B cell (primary cell): ENCODE measurements around the gene DSCAML1. TPM values are rescaled to one million over a fixed set of nuclear protein-coding genes. Genes with fewer than 3 reads are reported as not detected.
"Not testable (repeated sequence)": the region's sequence is repeated elsewhere in the genome, so short reads cannot be mapped to it uniquely, and the experiment has no call there.

ENCODE experiments used
- ATAC-seq: fragments of 200-7000 bp; cut with Tn5 transposase; one replicate; pipeline ENCODE4 v1.10.0; 2021; ENCODE audit warnings: low read depth, mild to moderate bottlenecking, moderate number of reproducible peaks, moderate library complexity
- CTCF ChIA-PET: fragments of 350-600 bp; sonication (Branson Sonifier 250); formaldehyde crosslinking; loops from one replicate; lab custom pipeline; 2021; ENCODE audit warnings: antibody characterized with exemption, inconsistent platforms; lab: Charles Lee
- POLR2A ChIA-PET: fragments of 350-600 bp; sonication (Branson Sonifier 250); formaldehyde crosslinking; loops from one replicate; lab custom pipeline; 2021; ENCODE audit warnings: antibody characterized with exemption; lab: Charles Lee
- DNase-seq: peaks from one replicate; pipeline ENCODE4 v3.0.0; 2013
- H2AFZ ChIP-seq: 2 replicates; pipeline ENCODE4 v1.6.1; 2012; ENCODE audit warnings: mild to moderate bottlenecking, low read depth, low read length; ENCODE audit not compliant: insufficient read depth, poor library complexity, severe bottlenecking
- H3K27ac ChIP-seq, 2 donors: 1 replicate in 1 of 2; 2 replicates in 1 of 2; pipeline ENCODE4 v1.5.1; 2012 to 2013; ENCODE audit warnings: low read length in 2 of 2, mild to moderate bottlenecking in 2 of 2, moderate library complexity in 1 of 2
- H3K27me3 ChIP-seq, 4 experiments: fragments of 200-600 bp in 1 of 4; sonication (generic) in 1 of 4; replicated peaks in 1 of 4; 1 replicate in 2 of 4; 2 replicates in 2 of 4; pipeline versions ENCODE4 v1.6.1 to v1.7.0; 2013 to 2016; ENCODE audit warnings: low read length in 3 of 4, mild to moderate bottlenecking in 2 of 4, mixed read lengths in 1 of 4, moderate library complexity in 1 of 4; ENCODE audit not compliant: insufficient read depth in 4 of 4, control insufficient read depth in 3 of 4; ENCODE audit errors: control extremely low read depth in 1 of 4
- H3K36me3 ChIP-seq, 2 experiments: replicated peaks in 1 of 2; 1 replicate in 1 of 2; 2 replicates in 1 of 2; pipeline versions ENCODE4 v1.6.1 to v1.7.1; 2013; ENCODE audit warnings: low read length in 1 of 2; ENCODE audit not compliant: insufficient read depth in 2 of 2, control insufficient read depth in 1 of 2; ENCODE audit errors: control extremely low read depth in 1 of 2, extremely low read depth in 1 of 2
- H3K4me1 ChIP-seq, 2 donors: fragments of 200-600 bp in 1 of 2; sonication (generic) in 1 of 2; 1 replicate in 1 of 2; 2 replicates in 1 of 2; pipeline versions ENCODE4 v1.5.1 to v1.6.1; 2013 to 2017; ENCODE audit warnings: low read length in 2 of 2; ENCODE audit not compliant: control insufficient read depth in 2 of 2, insufficient read depth in 2 of 2
- H3K4me2 ChIP-seq: replicated peaks from 2 replicates; pipeline ENCODE3; 2012; ENCODE audit warnings: mild to moderate bottlenecking, low read depth, low read length; ENCODE audit not compliant: poor library complexity, severe bottlenecking
- H3K4me3 ChIP-seq, 5 experiments: fragments of 200-600 bp in 1 of 5; sonication (generic) in 1 of 5; 1 replicate in 3 of 5; 2 replicates in 2 of 5; pipeline versions ENCODE4 v1.5.1 to v1.7.0; 2011 to 2016; ENCODE audit warnings: low read length in 4 of 5, mild to moderate bottlenecking in 4 of 5, low read depth in 2 of 5, control low read depth in 1 of 5, moderate library complexity in 1 of 5; ENCODE audit not compliant: insufficient read depth in 1 of 5; ENCODE audit errors: control extremely low read depth in 1 of 5, extremely low read depth in 1 of 5
- H3K79me2 ChIP-seq: fragments of 200-600 bp; sonication (generic); one replicate; pipeline ENCODE4 v1.6.0; 2016; ENCODE audit warnings: low read length; ENCODE audit not compliant: control insufficient read depth, insufficient read depth
- H3K9ac ChIP-seq: fragments of 200-600 bp; sonication (generic); 2 replicates; pipeline ENCODE4 v1.6.1; 2017; ENCODE audit warnings: mild to moderate bottlenecking, low read length, moderate library complexity
- H3K9me3 ChIP-seq, 3 donors: one replicate each; pipeline versions ENCODE4 v1.6.1 to v1.7.1; 2013; ENCODE audit warnings: low read length in 2 of 3; ENCODE audit not compliant: control insufficient read depth in 2 of 3, insufficient read depth in 1 of 3; ENCODE audit errors: control extremely low read depth in 1 of 3
- H4K20me1 ChIP-seq: 2 replicates; pipeline ENCODE4 v1.6.0; 2012; ENCODE audit warnings: mild to moderate bottlenecking, low read length; ENCODE audit not compliant: insufficient read depth, control insufficient read depth, poor library complexity, severe bottlenecking
- H3K27ac Mint-ChIP-seq: one replicate; pipeline ENCODE4 v1.8.0; 2021; ENCODE audit warnings: mixed read lengths
- H3K27me3 Mint-ChIP-seq: one replicate; pipeline ENCODE4 v1.8.0; 2021; ENCODE audit warnings: mixed read lengths
- H3K4me1 Mint-ChIP-seq: one replicate; pipeline ENCODE4 v1.8.0; 2021; ENCODE audit warnings: mixed read lengths
- H3K4me3 Mint-ChIP-seq: one replicate; pipeline ENCODE4 v1.8.0; 2021; ENCODE audit warnings: mixed read lengths
- H3K9me3 Mint-ChIP-seq: one replicate; pipeline ENCODE4 v1.8.0; 2022; ENCODE audit warnings: mixed read lengths; ENCODE audit not compliant: insufficient read depth
- CTCF ChIP-seq: fragments of 200-600 bp; IDR thresholded peaks from one replicate; pipeline ENCODE4 v1.8.0; 2022; ENCODE audit warnings: antibody characterized with exemption, mild to moderate bottlenecking
- EZH2 ChIP-seq: IDR thresholded peaks from 2 replicates; pipeline ENCODE4 v1.6.1; 2012; ENCODE audit warnings: borderline replicate concordance, low read depth, mild to moderate bottlenecking, moderate library complexity, low read length; ENCODE audit not compliant: insufficient read depth, poor library complexity, severe bottlenecking
- WGBS: methylation state at CpG from one replicate; pipeline ENCODE4 v1.1.5; 2013; ENCODE audit warnings: missing lambda C conversion rate; ENCODE audit not compliant: insufficient coverage; 5-methylcytosine and 5-hydroxymethylcytosine counted together
- intact Hi-C: fragments of 100-400 bp; cut with micrococcal nuclease; formaldehyde crosslinking; loops from one replicate; pipeline ENCODE4 v1.10.0; 2022
- polyA plus RNA-seq: library from polyadenylated mRNA; depleted of rRNA; stranded (reverse); fragments of >200 nt; gene quantifications from 2 replicates; pipeline ENCODE4 v1.2.3, GENCODE V29; 2012
- total RNA-seq, 2 donors: library from RNA; stranded (reverse); fragments of 120-200 nt in 1 of 2; gene quantifications; 1 replicate in 1 of 2; 2 replicates in 1 of 2; pipeline versions ENCODE4 v1.2.3 to v1.2.4, GENCODE V29; 2013 to 2022

Gene DSCAML1
- total and polyA plus RNA-seq, 2 donors (not counting 1 experiment from before 2014, with no cell fraction given), result 1.2 to 6.2 TPM

- H3K27ac Mint-ChIP-seq, result no peak overlapping the region
- H3K79me2 ChIP-seq, result no peaks in the 10 kb centered on the region
- no peak overlapping the region for H3K4me3 Mint-ChIP-seq
- ChIA-PET CTCF (interaction anchor here (1.8 kb wide), 1 partner anchor 31 kb away, joined by 6 read pairs; no protein-coding TSS in a partner anchor), POLR2A (no interaction called here)
- no peak for ATAC-seq
- DNase-seq, result no peak
- WGBS, result 95% methylated on average over 12 of the region's 15 CpGs
- H3K36me3 ChIP-seq, result no peaks in the 10 kb centered on the region
- peaks cover 8% of the 10 kb centered on the region for H3K27me3 Mint-ChIP-seq
- TF ChIP-seq CTCF (no peak), EZH2 (no peak)
- H3K4me1 Mint-ChIP-seq, result peaks cover 3% of the 10 kb centered on the region
- peaks cover 0 to 2% (median 0%) of the 10 kb centered on the region in 3 donors for H3K9me3 ChIP-seq
- no peak overlapping the region for H3K4me2 ChIP-seq
- no peaks in the 10 kb centered on the region for H3K4me1 ChIP-seq
- H3K27me3 ChIP-seq, result peaks cover 0 to 3% (median 0%) of the 10 kb centered on the region in 4 experiments
- H3K9me3 Mint-ChIP-seq, result peaks cover 7% of the 10 kb centered on the region
- H4K20me1 ChIP-seq, result no peaks in the 10 kb centered on the region
- no peak overlapping the region for H2AFZ ChIP-seq
- H3K9ac ChIP-seq, result no peak overlapping the region
- intact Hi-C loops, result no loop called here
- no peak overlapping the region for H3K27ac ChIP-seq
- H3K4me3 ChIP-seq, result no peak overlapping the region
Measured at GRCh38 chr11:117457031-117457785, 339.8 kb downstream of the DSCAML1 start.

- H4K20me1 ChIP-seq, H2AFZ ChIP-seq, POLR2A ChIA-PET, H3K9me3 Mint-ChIP-seq, H3K27me3 Mint-ChIP-seq, H3K4me1 ChIP-seq, H3K4me2 ChIP-seq, H3K4me3 Mint-ChIP-seq, H3K36me3 ChIP-seq, H3K27me3 ChIP-seq, DNase-seq, H3K9me3 ChIP-seq, intact Hi-C loops, ATAC-seq, H3K4me3 ChIP-seq, H3K27ac Mint-ChIP-seq, H3K79me2 ChIP-seq, H3K27ac ChIP-seq, H3K9ac ChIP-seq, H3K4me1 Mint-ChIP-seq: not testable (repeated sequence)
- 91% methylated on average over 7 of the region's 8 CpGs for WGBS
- CTCF ChIA-PET, result interaction anchor here (1.8 kb wide), 1 partner anchor 31 kb away, joined by 6 read pairs; no protein-coding TSS in a partner anchor
Measured at GRCh38 chr11:117456721-117457029, 340.3 kb downstream of the DSCAML1 start.
